ENCODE results near the gene SEC24C.
"Not testable (repeated sequence)": the region's sequence is repeated elsewhere in the genome, so short reads cannot be mapped to it uniquely, and the experiment has no call there.

SEC24C gene

DNA sequence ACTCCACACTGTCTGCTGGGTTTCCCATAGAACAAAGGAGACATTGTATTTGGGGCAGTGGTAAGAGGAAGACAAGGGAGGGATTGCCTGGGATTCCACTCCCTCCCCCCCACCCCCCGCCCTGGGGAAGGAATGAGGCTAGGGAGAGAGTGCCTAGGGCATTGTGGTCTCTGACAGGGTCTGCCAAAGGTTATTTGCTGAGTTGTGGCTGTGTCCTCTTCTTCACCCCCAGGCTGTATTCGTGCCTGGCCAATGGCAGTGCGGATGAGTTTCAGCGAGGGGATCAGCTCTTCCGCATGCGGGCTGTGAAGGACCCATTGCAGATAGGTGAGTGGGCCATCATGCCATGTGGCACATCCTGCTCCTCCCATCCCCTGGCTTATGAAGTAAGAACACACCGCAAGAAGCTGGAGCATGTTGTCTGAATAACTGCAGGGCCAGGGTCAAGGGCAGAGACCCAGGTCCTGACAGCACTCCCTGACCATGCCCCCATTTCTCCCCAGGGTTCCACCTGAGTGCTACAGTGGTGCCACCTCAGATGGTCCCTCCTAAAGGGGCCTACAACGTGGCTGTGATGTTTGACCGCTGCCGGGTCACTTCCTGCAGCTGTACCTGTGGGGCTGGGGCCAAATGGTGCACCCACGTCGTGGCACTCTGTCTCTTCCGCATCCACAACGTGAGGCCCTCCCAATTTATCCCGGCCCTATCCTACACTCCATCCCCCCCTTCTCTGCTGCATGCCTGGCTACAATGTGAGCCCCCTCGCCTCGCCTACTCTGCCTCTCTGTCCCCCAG, 44.9 kb downstream of the SEC24C start:
- Mint-ChIP-seq H3K27me3 (no peaks in the 10 kb centered on the region), H3K4me3 (no peak overlapping the region), H3K9me3 (ENCODE audit: low read depth) (no peaks in the 10 kb centered on the region), H3K27ac (no peak overlapping the region), H3K4me1 (ENCODE audit: low read depth) (peaks cover 26% of the 10 kb centered on the region), H3K36me3 (peaks cover 4% of the 10 kb centered on the region)

DNA sequence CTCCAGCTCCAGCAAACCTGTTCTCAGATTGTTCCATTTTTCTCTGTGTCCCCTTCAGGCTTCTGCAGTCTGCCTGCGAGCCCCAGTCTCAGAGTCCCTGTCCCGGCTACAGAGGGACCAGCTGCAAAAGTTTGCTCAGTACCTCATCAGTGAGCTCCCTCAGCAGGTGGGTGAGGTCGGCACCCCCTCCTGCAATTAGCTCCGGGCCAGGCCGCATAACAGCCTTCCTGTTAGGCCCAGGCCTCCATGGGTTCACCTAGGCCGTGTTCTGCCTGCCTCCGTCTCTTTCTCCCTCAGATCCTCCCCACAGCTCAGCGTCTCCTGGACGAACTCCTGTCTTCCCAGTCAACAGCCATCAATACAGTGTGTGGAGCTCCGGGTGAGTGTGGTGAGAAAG, 45.5 kb downstream of the SEC24C start:
- Mint-ChIP-seq H3K9me3 (ENCODE audit: low read depth) (no peaks in the 10 kb centered on the region), H3K4me1 (ENCODE audit: low read depth) (peaks cover 24% of the 10 kb centered on the region), H3K4me3 (no peak overlapping the region), H3K27me3 (no peaks in the 10 kb centered on the region), H3K36me3 (peaks cover 4% of the 10 kb centered on the region), H3K27ac (no peak overlapping the region)

DNA sequence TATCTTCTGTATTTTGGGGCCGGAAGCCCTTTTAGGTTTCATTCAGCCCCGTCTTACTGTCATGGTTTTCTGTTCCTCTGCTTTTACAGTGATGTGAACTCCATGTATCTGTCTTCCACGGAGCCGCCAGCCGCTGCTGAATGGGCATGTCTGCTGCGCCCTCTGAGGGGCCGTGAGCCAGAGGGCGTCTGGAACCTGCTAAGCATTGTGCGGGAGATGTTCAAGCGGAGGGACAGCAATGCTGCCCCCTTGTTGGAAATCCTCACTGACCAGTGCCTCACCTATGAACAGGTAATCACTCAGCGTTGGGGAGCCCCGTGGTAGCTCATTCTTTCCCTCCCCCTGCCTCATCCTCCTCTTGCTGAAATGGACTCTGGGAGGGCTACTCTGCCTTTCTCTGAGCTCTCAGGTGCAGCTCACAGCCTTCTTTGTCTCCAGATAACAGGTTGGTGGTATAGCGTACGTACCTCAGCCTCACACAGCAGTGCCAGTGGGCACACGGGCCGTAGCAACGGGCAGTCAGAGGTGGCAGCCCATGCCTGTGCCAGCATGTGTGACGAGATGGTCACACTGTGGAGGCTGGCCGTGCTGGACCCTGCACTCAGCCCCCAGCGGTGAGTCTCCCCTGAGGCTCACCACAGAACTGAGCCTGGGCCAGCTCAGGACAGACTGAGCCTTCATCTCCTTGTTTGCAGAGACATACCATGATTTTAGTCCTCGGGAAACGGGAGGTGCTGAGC, 46.9 kb downstream of the SEC24C start:
- no peaks in the 10 kb centered on the region for H3K9me3 Mint-ChIP-seq (ENCODE audit: low read depth)
- H3K4me1 Mint-ChIP-seq (ENCODE audit: low read depth): peaks cover 17% of the 10 kb centered on the region
- no peak overlapping the region for H3K4me3 Mint-ChIP-seq
- no peaks in the 10 kb centered on the region for H3K27me3 Mint-ChIP-seq
- peaks cover 4% of the 10 kb centered on the region for H3K36me3 Mint-ChIP-seq
- H3K27ac Mint-ChIP-seq: no peak overlapping the region

DNA sequence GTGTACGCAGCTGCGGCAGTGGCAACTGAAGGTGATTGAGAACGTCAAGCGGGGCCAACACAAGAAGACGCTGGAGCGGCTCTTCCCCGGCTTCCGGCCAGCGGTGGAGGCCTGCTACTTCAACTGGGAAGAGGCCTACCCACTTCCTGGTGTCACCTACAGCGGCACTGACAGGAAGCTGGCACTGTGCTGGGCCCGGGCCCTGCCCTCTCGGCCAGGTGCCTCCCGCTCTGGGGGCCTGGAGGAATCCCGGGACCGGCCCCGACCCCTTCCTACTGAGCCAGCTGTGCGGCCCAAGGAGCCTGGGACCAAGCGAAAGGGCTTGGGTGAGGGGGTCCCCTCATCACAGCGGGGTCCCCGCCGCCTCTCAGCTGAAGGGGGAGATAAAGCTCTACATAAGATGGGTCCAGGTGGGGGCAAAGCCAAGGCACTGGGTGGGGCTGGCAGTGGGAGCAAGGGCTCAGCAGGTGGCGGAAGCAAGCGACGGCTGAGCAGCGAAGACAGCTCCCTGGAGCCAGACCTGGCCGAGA, 47.8 kb downstream of the SEC24C start:
- H3K9me3 Mint-ChIP-seq (ENCODE audit: low read depth): no peaks in the 10 kb centered on the region
- peaks cover 10% of the 10 kb centered on the region for H3K4me1 Mint-ChIP-seq (ENCODE audit: low read depth)
- no peak overlapping the region for H3K4me3 Mint-ChIP-seq
- no peaks in the 10 kb centered on the region for H3K27me3 Mint-ChIP-seq
- no peak overlapping the region for H3K27ac Mint-ChIP-seq
- H3K36me3 Mint-ChIP-seq: peaks cover 4% of the 10 kb centered on the region

DNA sequence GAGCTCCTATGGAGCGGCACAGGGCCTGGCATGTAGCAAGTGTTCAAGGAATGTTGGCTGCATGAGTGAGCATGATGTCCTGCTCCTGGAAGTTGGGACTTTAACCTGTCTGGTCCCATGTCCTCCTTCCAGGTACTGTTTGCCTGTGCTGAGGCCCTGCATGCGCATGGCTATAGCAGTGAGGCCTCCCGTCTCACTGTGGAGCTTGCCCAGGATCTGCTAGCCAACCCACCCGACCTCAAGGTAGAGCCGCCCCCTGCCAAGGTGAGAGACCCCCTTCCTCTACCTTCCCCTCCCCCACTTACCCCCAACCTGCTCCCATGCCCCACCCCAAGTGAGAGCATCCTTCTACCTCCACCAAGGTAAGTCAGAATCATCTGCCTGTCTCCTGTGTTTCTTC, 49.3 kb downstream of the SEC24C start:
- H3K27me3 Mint-ChIP-seq: no peaks in the 10 kb centered on the region
- H3K4me3 Mint-ChIP-seq: no peak overlapping the region
- H3K27ac Mint-ChIP-seq: peak overlapping the region; percentile 50
- H3K36me3 Mint-ChIP-seq: peaks cover 4% of the 10 kb centered on the region
- H3K4me1 Mint-ChIP-seq (ENCODE audit: low read depth): peaks cover 3% of the 10 kb centered on the region
- H3K9me3 Mint-ChIP-seq (ENCODE audit: low read depth): no peaks in the 10 kb centered on the region

DNA sequence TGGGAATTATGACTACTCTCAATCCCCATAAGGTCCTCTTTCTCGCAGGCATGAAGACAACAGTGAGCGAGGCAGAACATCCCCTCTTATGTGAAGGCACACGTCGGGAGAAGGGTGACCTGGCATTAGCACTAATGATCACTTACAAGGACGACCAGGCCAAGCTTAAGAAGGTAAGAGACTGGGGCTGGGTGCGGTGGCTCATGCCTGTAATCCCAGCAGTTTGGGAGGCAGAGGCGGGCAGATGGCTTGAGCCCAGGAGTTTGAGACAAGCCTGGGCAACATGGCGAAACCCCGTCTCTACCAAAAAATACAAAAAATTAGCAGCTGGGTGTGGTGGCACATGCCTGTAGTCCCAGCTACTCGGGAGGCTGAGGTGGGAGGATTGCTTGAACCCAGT, 51.3 kb downstream of the SEC24C start:
- not testable (repeated sequence) for H3K27ac Mint-ChIP-seq; H3K36me3 Mint-ChIP-seq; H3K4me3 Mint-ChIP-seq; H3K9me3 Mint-ChIP-seq (ENCODE audit: low read depth); H3K4me1 Mint-ChIP-seq (ENCODE audit: low read depth); H3K27me3 Mint-ChIP-seq

DNA sequence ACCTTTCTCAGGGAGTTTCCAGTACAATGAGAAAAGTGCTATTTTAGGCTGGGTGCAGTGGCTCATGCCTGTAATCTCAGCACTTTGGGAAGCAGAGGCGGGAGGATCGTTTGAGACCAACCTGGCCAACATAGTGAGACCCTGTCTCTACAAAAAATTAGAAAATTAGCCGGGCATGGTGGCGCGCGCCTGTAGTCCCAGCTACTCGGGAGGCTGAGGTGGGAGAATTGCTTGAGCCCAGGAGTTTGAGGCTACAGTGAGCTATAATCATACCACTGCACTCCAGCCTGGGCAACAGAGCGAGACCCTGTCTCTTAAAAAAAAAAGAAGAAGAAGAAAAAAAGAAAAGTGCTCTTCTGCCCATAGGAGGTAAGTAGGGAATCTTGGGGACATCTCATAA, 51.9 kb downstream of the SEC24C start:
- not testable (repeated sequence) for H3K4me1 Mint-ChIP-seq (ENCODE audit: low read depth); H3K36me3 Mint-ChIP-seq; H3K9me3 Mint-ChIP-seq (ENCODE audit: low read depth); H3K27ac Mint-ChIP-seq; H3K27me3 Mint-ChIP-seq; H3K4me3 Mint-ChIP-seq

DNA sequence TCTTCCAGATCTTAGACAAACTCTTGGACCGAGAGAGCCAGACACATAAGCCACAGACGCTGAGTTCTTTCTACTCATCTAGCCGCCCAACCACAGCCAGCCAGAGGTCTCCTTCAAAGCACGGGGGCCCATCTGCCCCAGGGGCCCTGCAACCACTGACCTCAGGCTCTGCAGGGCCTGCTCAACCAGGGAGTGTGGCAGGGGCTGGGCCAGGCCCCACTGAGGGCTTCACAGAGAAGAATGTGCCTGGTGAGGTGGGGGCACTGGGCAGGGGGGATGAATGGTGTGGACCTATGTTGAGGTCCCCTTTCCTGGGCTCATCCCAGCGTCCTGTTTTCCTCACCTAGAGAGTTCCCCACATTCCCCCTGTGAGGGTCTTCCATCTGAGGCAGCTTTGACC, 52.6 kb downstream of the SEC24C start:
- Mint-ChIP-seq H3K27me3 (no peaks in the 10 kb centered on the region), H3K9me3 (ENCODE audit: low read depth) (no peaks in the 10 kb centered on the region), H3K27ac (no peak overlapping the region), H3K4me3 (no peak overlapping the region), H3K4me1 (ENCODE audit: low read depth) (peaks cover 4% of the 10 kb centered on the region), H3K36me3 (peaks cover 4% of the 10 kb centered on the region)

DNA sequence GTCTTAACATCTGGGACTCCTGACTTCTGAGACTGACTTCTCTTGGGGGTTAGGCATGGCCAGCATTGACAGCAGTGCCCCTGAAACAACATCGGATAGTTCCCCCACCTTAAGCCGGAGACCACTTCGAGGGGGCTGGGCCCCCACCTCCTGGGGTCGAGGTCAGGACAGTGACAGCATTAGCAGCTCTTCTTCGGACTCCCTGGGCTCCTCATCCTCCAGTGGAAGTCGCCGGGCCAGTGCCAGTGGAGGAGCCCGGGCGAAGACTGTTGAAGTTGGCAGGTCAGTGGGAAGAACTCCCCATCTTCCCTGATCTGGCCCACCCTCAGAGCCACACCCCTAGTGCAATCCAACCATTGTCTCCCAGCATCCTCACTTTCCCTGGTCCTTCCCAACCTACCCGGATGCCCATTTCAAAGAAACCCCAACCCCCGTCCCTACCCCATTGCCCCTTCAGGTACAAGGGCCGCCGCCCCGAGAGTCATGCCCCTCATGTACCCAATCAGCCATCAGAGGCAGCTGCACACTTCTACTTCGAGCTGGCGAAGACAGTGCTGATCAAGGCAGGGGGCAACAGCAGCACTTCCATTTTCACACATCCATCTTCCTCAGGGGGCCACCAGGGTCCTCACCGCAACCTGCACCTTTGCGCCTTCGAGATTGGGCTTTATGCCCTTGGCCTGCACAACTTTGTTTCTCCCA, 53.3 kb downstream of the SEC24C start:
- H3K36me3 Mint-ChIP-seq: peaks cover 4% of the 10 kb centered on the region
- H3K27ac Mint-ChIP-seq: no peak overlapping the region
- H3K9me3 Mint-ChIP-seq (ENCODE audit: low read depth): no peaks in the 10 kb centered on the region
- H3K4me1 Mint-ChIP-seq (ENCODE audit: low read depth): peaks cover 4% of the 10 kb centered on the region
- no peak overlapping the region for H3K4me3 Mint-ChIP-seq
- H3K27me3 Mint-ChIP-seq: no peaks in the 10 kb centered on the region

DNA sequence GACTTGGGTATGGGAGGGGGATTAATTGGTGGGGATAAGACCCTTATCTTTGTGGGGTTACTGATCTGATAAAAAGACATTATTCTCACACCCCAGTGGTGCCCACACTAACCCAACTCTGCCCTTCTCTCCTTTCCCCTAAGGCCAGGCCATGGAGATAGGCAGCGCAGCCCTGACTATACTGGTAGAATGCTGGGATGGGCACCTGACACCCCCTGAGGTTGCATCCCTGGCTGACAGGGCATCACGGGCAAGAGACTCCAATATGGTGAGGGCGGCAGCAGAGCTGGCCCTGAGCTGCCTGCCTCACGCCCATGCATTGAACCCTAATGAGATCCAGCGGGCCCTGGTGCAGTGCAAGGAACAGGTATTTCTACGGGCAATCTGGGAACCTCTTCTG, 53.9 kb downstream of the SEC24C start:
- Mint-ChIP-seq H3K4me3 (no peak overlapping the region), H3K9me3 (ENCODE audit: low read depth) (no peaks in the 10 kb centered on the region), H3K27ac (no peak overlapping the region), H3K4me1 (ENCODE audit: low read depth) (peaks cover 4% of the 10 kb centered on the region), H3K27me3 (no peaks in the 10 kb centered on the region), H3K36me3 (peaks cover 1% of the 10 kb centered on the region)

DNA sequence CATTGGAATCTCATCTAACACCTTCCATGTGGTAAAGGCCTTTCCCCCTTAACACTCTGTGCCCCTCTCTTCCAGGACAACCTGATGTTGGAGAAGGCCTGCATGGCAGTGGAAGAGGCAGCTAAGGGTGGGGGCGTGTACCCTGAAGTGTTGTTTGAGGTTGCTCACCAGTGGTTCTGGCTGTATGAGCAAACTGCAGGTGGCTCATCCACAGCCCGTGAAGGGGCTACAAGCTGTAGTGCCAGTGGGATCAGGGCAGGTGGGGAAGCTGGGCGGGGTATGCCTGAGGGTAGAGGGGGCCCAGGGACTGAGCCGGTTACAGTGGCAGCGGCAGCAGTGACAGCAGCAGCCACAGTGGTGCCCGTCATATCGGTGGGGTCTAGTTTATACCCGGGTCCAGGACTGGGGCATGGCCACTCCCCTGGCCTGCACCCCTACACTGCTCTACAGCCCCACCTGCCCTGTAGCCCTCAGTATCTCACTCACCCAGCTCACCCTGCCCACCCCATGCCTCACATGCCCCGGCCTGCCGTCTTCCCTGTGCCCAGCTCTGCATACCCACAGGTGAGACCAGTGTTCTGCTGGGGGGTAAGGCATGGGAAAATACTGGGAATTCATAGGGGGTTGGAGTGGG, 54.9 kb downstream of the SEC24C start:
- Mint-ChIP-seq H3K36me3 (peaks cover 2% of the 10 kb centered on the region), H3K27me3 (no peaks in the 10 kb centered on the region), H3K4me3 (no peak overlapping the region), H3K9me3 (ENCODE audit: low read depth) (no peaks in the 10 kb centered on the region), H3K4me1 (ENCODE audit: low read depth) (peaks cover 6% of the 10 kb centered on the region), H3K27ac (no peak overlapping the region)

DNA sequence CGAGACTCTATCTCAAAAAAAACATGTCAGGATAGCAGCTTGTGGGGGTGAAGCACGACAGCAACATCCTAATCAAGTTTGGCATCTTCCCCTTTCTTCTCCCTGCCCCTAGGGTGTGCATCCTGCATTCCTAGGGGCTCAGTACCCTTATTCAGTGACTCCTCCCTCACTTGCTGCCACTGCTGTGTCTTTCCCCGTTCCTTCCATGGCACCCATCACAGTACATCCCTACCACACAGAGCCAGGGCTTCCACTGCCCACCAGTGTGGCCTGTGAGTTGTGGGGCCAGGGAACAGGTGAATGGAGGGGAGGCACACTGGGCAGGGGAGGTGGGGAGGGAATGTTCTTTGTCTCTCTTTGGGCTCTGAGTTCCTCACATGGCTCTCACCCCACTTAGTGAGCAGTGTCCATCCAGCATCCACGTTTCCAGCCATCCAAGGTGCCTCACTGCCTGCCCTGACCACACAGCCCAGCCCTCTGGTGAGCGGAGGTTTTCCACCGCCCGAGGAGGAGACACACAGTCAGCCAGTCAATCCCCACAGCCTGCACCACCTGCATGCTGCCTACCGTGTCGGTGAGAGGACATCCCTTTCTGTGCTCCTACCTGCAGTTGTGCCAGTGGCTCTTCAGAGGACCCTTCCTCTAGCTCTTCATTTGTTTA, 55.9 kb downstream of the SEC24C start:
- Mint-ChIP-seq H3K4me1 (ENCODE audit: low read depth) (peaks cover 6% of the 10 kb centered on the region), H3K9me3 (ENCODE audit: low read depth) (no peaks in the 10 kb centered on the region), H3K36me3 (peaks cover 2% of the 10 kb centered on the region), H3K27ac (no peak overlapping the region), H3K27me3 (no peaks in the 10 kb centered on the region), H3K4me3 (no peak overlapping the region)

DNA sequence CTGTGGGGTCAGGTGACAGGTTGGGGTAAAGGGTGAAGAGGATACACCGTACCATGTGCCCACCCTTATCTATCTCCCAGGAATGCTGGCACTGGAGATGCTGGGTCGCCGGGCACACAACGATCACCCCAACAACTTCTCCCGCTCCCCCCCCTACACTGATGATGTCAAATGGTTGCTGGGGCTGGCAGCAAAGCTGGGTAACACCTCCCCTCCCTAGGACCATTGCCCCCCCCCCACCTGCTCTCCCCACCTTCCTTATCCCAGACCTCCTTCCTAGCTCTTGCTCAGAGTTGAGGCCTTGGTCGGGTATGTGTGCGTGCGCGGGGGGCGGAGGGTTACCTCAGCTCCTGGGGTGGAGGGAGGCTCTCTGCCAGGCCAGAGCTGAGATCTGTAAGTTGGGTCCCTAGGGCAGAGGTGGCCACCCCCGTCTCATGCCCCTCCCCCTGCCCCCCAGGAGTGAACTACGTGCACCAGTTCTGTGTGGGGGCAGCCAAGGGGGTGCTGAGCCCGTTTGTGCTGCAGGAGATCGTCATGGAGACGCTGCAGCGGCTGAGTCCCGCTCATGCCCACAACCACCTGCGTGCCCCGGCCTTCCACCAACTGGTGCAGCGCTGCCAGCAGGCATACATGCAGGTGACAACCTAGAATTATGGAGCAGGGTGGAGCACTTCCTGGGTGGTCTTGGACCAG, 56.5 kb downstream of the SEC24C start:
- peaks cover 3% of the 10 kb centered on the region for H3K36me3 Mint-ChIP-seq

DNA sequence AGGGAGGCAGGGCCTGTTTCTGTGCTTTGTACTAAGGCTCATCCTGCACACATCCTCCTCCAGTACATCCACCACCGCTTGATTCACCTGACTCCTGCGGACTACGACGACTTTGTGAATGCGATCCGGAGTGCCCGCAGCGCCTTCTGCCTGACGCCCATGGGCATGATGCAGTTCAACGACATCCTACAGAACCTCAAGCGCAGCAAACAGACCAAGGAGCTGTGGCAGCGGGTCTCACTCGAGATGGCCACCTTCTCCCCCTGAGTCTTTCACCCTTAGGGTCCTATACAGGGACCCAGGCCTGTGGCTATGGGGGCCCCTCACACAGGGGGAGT, 57.0 kb downstream of the SEC24C start:
- Mint-ChIP-seq H3K27me3 (no peaks in the 10 kb centered on the region), H3K9me3 (ENCODE audit: low read depth) (no peaks in the 10 kb centered on the region), H3K36me3 (peaks cover 5% of the 10 kb centered on the region), H3K27ac (no peak overlapping the region), H3K4me3 (no peak overlapping the region), H3K4me1 (ENCODE audit: low read depth) (peaks cover 15% of the 10 kb centered on the region)

More for the DNA sequence above, 56.5 kb downstream of the SEC24C start:
- Mint-ChIP-seq H3K27me3 (no peaks in the 10 kb centered on the region), H3K4me3 (no peak overlapping the region), H3K4me1 (ENCODE audit: low read depth) (peaks cover 10% of the 10 kb centered on the region), H3K27ac (no peak overlapping the region), H3K9me3 (ENCODE audit: low read depth) (no peaks in the 10 kb centered on the region)
